Measurements from ENCODE around the gene IGSF21. TPM values are rescaled to one million over a fixed set of nuclear protein-coding genes. Genes with fewer than 3 reads are reported as not detected.

IGSF21 gene
- total RNA-seq, 2 donors from 2014 or later: 4.7 to 7.8 TPM

- intact Hi-C loops (cut with DNase I): no loop called here
- DNase-seq (ENCODE audit: low spot score): peak; percentile 64
Measured at GRCh38 chr1:18390953-18391352, 283.4 kb downstream of the IGSF21 start.

- DNase-seq (ENCODE audit: low spot score): no peak
- intact Hi-C loops (cut with DNase I): no loop called here
Measured at GRCh38 chr1:18394563-18395156, 287.1 kb downstream of the IGSF21 start.

- no peak for DNase-seq (ENCODE audit: low spot score)
- intact Hi-C loops (cut with DNase I): no loop called here
Measured at GRCh38 chr1:18396247-18396980, 288.8 kb downstream of the IGSF21 start.

DNA sequence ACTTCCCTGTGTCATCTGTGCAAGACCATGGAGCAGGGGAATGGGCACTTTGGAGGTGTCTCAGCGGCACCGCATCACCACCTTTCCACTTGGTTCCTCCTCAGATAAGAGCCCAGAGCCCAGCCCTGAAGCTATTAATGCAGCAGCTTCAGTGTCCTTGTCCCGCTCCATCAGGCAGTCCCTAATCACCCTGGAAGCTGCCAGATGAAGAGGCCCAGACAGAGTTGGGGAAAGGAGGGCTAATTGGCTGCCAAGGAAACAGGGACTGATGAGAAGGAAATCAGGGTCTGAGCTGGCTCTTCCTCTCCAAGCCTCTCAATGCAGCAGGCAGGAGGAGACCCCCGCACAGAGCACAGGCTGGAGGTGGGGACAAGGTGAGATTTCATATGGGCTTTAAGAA is 290.0 kb downstream of the IGSF21 start:
- intact Hi-C loops (cut with DNase I): no loop called here
- DNase-seq (ENCODE audit: low spot score): no peak

- intact Hi-C loops (cut with DNase I): no loop called here
- DNase-seq (ENCODE audit: low spot score): no peak
Measured at GRCh38 chr1:18398791-18399530, 291.4 kb downstream of the IGSF21 start.

DNA sequence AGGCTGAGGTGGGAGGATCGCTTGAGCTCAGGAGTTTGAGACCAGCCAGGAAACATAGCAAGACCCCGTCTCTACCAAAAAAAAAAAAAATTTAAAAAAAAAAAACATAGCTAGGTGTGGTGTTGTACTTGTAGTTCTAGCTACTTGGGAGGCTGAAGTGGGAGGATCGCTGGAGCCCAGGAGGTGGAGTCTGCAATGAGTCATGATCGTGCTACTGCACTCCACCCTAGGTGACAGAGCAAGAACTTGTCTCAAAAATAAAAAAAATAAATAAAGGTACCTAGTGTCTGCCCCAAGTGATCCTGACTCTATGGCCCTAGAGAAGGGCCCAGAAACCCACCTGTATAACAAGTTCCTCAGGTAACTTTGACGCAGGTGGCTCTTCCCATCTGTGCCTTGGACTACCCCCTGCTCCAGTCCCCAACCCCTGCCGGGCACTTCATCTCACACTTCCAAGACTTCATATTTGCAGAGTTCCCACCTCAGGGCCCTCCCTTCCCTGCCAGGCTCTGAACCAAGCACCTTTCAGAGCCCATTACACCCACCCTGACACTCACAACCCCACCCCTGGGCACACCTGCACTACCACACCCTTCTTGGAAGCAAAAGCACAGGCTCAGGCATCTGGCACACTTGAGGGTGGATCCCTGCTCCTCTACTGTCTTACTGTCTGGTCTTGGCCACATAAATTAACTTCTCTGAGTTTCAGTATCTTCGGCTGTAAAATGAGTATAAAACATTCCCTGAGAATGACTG is 292.9 kb downstream of the IGSF21 start:
- no peak for DNase-seq (ENCODE audit: low spot score)
- intact Hi-C loops (cut with DNase I): no loop called here

- no peak for DNase-seq (ENCODE audit: low spot score)
- intact Hi-C loops (cut with DNase I): no loop called here
Measured at GRCh38 chr1:18401921-18402320, 294.3 kb downstream of the IGSF21 start.

- DNase-seq (ENCODE audit: low spot score): no peak
- intact Hi-C loops (cut with DNase I): no loop called here
Measured at GRCh38 chr1:18404460-18404859, 296.9 kb downstream of the IGSF21 start.

DNA sequence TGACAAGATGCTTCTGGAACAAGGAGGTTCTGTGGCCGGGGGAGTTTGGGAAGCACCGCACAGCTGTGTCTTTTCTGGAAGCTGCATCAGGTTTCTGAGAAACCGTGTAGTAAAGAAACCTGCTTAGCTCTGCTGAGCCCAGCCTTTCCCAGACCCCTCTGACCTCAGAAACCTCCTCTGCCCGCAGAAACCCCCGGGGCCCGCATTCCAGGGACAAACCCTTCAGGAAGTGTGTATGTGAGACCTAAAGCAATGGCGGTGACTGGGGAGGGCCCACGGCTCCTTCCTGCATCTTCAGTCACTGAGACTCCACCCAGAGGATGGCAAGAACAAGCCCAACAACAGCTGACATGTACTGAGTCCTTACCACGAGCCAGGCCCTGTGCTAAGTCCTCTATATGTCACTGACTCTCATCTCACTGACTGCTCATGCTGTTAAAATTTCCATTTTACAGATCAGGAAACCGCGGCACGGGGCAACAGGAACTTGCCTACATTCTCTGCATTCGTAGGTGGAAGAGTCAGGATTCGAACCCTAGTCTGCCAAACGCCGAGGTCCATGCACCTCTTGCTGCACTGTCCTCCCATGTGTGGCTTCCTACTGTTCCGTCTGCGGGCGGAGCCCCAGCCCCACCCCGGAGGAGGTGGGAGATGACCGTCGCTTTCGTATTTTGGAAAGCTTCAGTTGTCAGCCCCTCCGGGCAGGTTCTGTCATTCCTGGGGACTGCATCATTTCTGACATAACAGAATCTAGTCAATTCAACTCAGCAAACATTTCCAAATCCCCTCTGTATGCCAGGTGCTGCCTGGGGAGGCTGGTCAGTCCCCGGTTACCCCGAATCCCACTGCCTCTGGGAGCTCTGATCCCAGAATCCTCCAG is 299.8 kb downstream of the IGSF21 start:
- intact Hi-C loops (cut with DNase I): no loop called here
- DNase-seq (ENCODE audit: low spot score): no peak

GRCh38 chr1:18408656-18409370 is 301.2 kb downstream of the IGSF21 start:
- intact Hi-C loops (cut with DNase I): no loop called here

DNA sequence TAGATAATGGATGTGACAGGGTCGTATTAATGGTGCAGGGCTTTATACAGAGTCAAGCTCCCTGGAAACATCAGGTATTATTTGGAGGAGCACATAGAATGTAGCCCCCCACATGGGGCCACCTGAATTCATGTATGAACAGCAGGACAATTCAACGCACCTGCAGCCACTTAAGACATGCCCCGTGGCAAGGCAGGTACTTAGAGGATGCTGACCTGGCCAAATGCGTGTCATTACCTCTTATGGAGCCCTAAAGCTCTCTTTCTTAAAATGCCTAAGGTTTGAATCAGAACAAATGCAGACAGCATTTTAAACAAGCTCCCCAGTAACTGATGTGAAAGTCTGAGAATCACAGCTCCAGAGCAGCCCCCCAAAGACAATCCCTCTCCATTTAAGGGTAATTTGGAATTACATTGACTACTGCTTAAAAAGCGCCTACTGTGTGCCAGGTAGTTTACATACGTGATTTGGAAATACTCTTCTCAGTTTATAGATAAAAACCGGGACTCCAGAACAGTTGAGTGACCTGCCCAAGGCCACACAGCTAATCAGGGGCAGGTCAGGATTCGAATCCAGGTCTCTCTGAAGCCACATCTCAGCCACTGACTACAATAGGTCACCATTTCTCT is 302.1 kb downstream of the IGSF21 start:
- DNase-seq (ENCODE audit: low spot score): no peak
- intact Hi-C loops (cut with DNase I): no loop called here

More at GRCh38 chr1:18408656-18409370, 301.2 kb downstream of the IGSF21 start:
- DNase-seq (ENCODE audit: low spot score): no peak

DNA sequence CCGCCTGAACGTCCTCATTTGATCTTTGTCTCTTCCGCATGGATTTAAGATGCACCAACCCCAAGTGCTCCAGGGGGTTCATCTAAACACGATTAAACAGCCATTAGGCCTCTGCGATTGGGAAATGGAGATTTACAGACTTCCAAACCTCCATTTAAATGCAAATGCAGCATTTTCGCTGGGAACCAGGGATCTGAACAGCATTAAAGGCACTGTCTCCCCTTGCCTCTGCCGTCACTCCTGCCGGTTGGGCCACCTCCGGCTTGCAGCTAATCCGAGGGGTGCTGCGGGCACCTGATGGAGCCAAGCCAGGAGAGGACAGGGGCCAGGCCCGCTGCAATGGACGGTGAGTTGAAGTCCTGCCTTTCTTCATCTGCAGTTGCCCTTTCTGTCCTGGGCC is 302.8 kb downstream of the IGSF21 start:
- no peak for DNase-seq (ENCODE audit: low spot score)
- intact Hi-C loops (cut with DNase I): no loop called here

GRCh38 chr1:18411321-18411720 is 303.7 kb downstream of the IGSF21 start:
- intact Hi-C loops (cut with DNase I): no loop called here
- DNase-seq (ENCODE audit: low spot score): no peak

- intact Hi-C loops (cut with DNase I): no loop called here
- DNase-seq (ENCODE audit: low spot score): no peak
Measured at GRCh38 chr1:18411820-18412641, 304.4 kb downstream of the IGSF21 start.

- intact Hi-C loops (cut with DNase I): no loop called here
- DNase-seq (ENCODE audit: low spot score): no peak
Measured at GRCh38 chr1:18412882-18413353, 305.3 kb downstream of the IGSF21 start.

DNA sequence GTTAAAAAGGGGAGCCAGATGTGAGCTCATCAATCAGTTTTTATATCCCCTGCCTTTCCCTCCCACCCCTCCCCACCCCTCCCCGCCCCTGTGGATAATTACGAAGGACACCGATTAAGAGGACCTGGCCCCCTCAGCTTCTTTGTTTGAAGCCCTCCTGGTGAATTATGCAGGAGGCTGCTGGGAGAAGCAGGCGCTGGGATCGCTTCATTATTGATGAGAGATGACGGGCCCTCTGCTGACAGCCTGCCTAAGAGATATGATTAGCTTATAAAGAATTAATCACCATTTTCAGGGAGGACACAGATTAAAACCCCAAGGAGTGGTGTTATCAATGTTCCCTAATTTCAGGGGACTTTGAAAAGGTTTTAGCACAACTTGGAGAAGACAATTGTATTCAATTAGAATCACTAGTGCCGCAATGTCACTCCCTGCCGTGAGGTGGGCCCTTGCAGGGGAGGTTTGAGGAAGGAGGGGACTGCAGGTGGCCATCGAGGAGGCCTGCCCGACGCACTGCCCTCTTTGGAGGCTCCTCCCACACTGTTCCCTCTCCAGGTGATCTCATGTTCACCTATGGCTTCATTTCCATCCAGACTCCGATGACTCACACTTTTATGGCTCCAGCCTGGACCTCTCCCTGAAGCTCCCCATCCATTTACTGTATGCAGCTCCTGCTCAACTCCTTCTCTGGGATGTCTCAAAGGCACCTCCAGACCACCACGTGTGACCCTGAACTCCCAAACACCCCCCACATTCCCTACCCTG is 306.1 kb downstream of the IGSF21 start:
- intact Hi-C loops (cut with DNase I): no loop called here
- no peak for DNase-seq (ENCODE audit: low spot score)

Measured in posterior vena cava (tissue), 2 donors.